GM21515 (cell line): ENCODE measurements around the gene GOLGA6L4.
"Not testable (repeated sequence)": the region's sequence is repeated elsewhere in the genome, so short reads cannot be mapped to it uniquely, and the experiment has no call there.

Experiments
- ATAC-seq: cut with Tn5 transposase; IDR thresholded peaks from one replicate; pipeline ENCODE4 v1.9.1; 2021; ENCODE audit not compliant: unreplicated experiment

Gene GOLGA6L4

GRCh38 chr15:84235573-84235972 is at the start of gene GOLGA6L4:
Gene GOLGA6L4, plus strand, starts transcription at chr15:84235773. Its CDS starts 62 bp downstream, at chr15:84235835.
- ATAC-seq = not testable (repeated sequence)

- not testable (repeated sequence) for ATAC-seq
Observed at GRCh38 chr15:84192982-84193381, 42.6 kb upstream of the GOLGA6L4 start.

GRCh38 chr15:84195603-84196002 is 40.0 kb upstream of the GOLGA6L4 start:
- not testable (repeated sequence) for ATAC-seq

- not testable (repeated sequence) for ATAC-seq
Observed at GRCh38 chr15:84196530-84197188, 38.9 kb upstream of the GOLGA6L4 start.

GRCh38 chr15:84199865-84200264 is 35.7 kb upstream of the GOLGA6L4 start:
- ATAC-seq = not testable (repeated sequence)

- not testable (repeated sequence) for ATAC-seq
Observed at GRCh38 chr15:84246441-84246840, 10.9 kb downstream of the GOLGA6L4 start.
